HepG2 (cell line): Measurements from ENCODE around the gene METTL22. TPM values are rescaled to one million over a fixed set of nuclear protein-coding genes. Genes with fewer than 3 reads are reported as not detected.

ENCODE experiments used
- ATF6 ChIP-seq: sonication (generic); formaldehyde crosslinking; conservative IDR thresholded peaks from 2 replicates; pipeline ENCODE4 v1.4.0; 2020; ENCODE audit warnings: missing genetic modification reagents
- BCLAF1 ChIP-seq: fragments of 450-650 bp; IDR thresholded peaks from 2 replicates; pipeline ENCODE4 v1.6.1; 2017; ENCODE audit warnings: mild to moderate bottlenecking
- CEBPG ChIP-seq: IDR thresholded peaks from 2 replicates; pipeline ENCODE4 v1.6.1; 2016
- CREB3 ChIP-seq: sonication (generic); formaldehyde crosslinking; IDR thresholded peaks from 2 replicates; pipeline ENCODE4 v1.5.0; 2020; ENCODE audit warnings: missing genetic modification reagents
- DBP ChIP-seq: sonication (generic); formaldehyde crosslinking; IDR thresholded peaks from 2 replicates; pipeline ENCODE4 v1.4.0; 2020; ENCODE audit warnings: missing genetic modification reagents; ENCODE audit errors: not compliant biosample characterization
- KDM4B ChIP-seq: sonication (generic); formaldehyde crosslinking; IDR thresholded peaks from 2 replicates; pipeline ENCODE4 v1.4.0; 2020; ENCODE audit warnings: missing genetic modification reagents
- MAX ChIP-seq: IDR thresholded peaks from 2 replicates; pipeline ENCODE4 v1.6.1; 2012; ENCODE audit warnings: inconsistent platforms
- NR3C1 ChIP-seq: sonication (generic); formaldehyde crosslinking; IDR thresholded peaks from 2 replicates; pipeline ENCODE4 v1.4.0; 2020; ENCODE audit warnings: missing genetic modification reagents
- ZBED4 ChIP-seq: sonication (generic); formaldehyde crosslinking; IDR thresholded peaks from 2 replicates; pipeline ENCODE4 v1.4.0; 2020; ENCODE audit warnings: missing genetic modification reagents, borderline replicate concordance
- ZNF441 ChIP-seq: sonication (generic); formaldehyde crosslinking; IDR thresholded peaks from 2 replicates; pipeline ENCODE4 v1.7.0; 2021; ENCODE audit warnings: missing genetic modification reagents, borderline replicate concordance
- ZNF512 ChIP-seq: sonication (generic); formaldehyde crosslinking; IDR thresholded peaks from 2 replicates; pipeline ENCODE4 v1.4.0; 2020; ENCODE audit warnings: mild to moderate bottlenecking, missing genetic modification reagents
- ZNF513 ChIP-seq: sonication (generic); formaldehyde crosslinking; conservative IDR thresholded peaks from 2 replicates; pipeline ENCODE4 v1.5.0; 2020; ENCODE audit warnings: missing genetic modification reagents
- ZNF558 ChIP-seq: sonication (generic); formaldehyde crosslinking; IDR thresholded peaks from 2 replicates; pipeline ENCODE4 v1.9.0; 2022; ENCODE audit warnings: mild to moderate bottlenecking, missing genetic modification reagents, borderline replicate concordance
- ZNF567 ChIP-seq: sonication (generic); formaldehyde crosslinking; IDR thresholded peaks from 2 replicates; pipeline ENCODE4 v1.8.1; 2023; ENCODE audit warnings: mild to moderate bottlenecking, missing genetic modification reagents, borderline replicate concordance
- polyA plus RNA-seq, 8 experiments: library from polyadenylated mRNA; depleted of rRNA in 3 of 8; stranded (reverse) in 7 of 8; unstranded in 1 of 8; fragments of >200 nt; fragmentation: Illumina TruSeq in 4 of 8; extraction: Trizol in 4 of 8; gene quantifications; 2 replicates each; pipeline versions ENCODE4 v1.2.1 to v1.2.3, GENCODE V29; 2011 to 2016; ENCODE audit warnings: low read depth in 4 of 8, missing spikeins in 1 of 8, mixed read lengths in 1 of 8; ENCODE audit not compliant: insufficient read depth in 1 of 8
- total RNA-seq, 5 experiments: library from RNA; depleted of rRNA; stranded (reverse); fragments of >200 nt; fragmentation: Illumina TruSeq; extraction: Trizol; gene quantifications; 2 replicates each; pipeline ENCODE4 v1.2.3, GENCODE V29; 2016; ENCODE audit warnings: low read depth in 1 of 5

The METTL22 gene
- total and polyA plus RNA-seq, 2 of the 13 experiments (the other 11 are each of a cell fraction or from before 2014, with no cell fraction given): 36.2 to 94.8 TPM

GRCh38 chr16:8674413-8675022 is 53.0 kb downstream of the METTL22 start, which contains the start of gene ABAT (continued):
- no peak for TF ChIP-seq BCLAF1
- TF ChIP-seq ZNF558: peak; percentile 71; the same call in 1 of the 2 replicates
- no peak for TF ChIP-seq ZNF512 (CRISPR knock-in tag)
- TF ChIP-seq ZNF567 (CRISPR knock-in tag): no peak
- TF ChIP-seq ZNF513 (CRISPR knock-in tag): peak; percentile 79; the same call in 1 of the 2 replicates
- TF ChIP-seq MAX: peak; percentile 67; the same call in 1 of the 2 replicates
- TF ChIP-seq ATF6 (CRISPR knock-in tag): no peak
- no peak for TF ChIP-seq CEBPG (CRISPR knock-in tag)
- no peak for TF ChIP-seq CREB3
- TF ChIP-seq NR3C1 (CRISPR knock-in tag): no peak
- TF ChIP-seq DBP (CRISPR knock-in tag): no peak
- TF ChIP-seq KDM4B (CRISPR knock-in tag): peak; percentile 64; the same call in 1 of the 2 replicates
- peak; percentile 99 for TF ChIP-seq ZNF441 (CRISPR knock-in tag)
- peak; percentile 40; the same call in 1 of the 2 replicates for TF ChIP-seq ZBED4
